HL-60/S4 (cell line): ENCODE results near the gene LAYN.

Source experiments
- in situ Hi-C: fragments of 300-500 bp; cut with MboI; formaldehyde crosslinking; loops from 2 replicates; pipeline ENCODE4 v1.14.3; 2022; ENCODE audit warnings: low sequenced_read_pairs

The LAYN gene

GRCh38 chr11:111540114-111540936 is at the start of gene LAYN:
Gene LAYN (plus strand): TSS chr11:111540720. CDS start chr11:111540844, 124 bp downstream.
- in situ Hi-C loops, result no loop called here

GRCh38 chr11:111494040-111494439 is 46.5 kb upstream of the LAYN start:
- in situ Hi-C loops, result no loop called here

- in situ Hi-C loops, result no loop called here
Measured at GRCh38 chr11:111499483-111499882, 41.0 kb upstream of the LAYN start.

- in situ Hi-C loops, result no loop called here
Measured at GRCh38 chr11:111500481-111500880, 40.0 kb upstream of the LAYN start.

GRCh38 chr11:111502611-111503010 is 37.9 kb upstream of the LAYN start:
- in situ Hi-C loops, result no loop called here

GRCh38 chr11:111510311-111510710 is 30.2 kb upstream of the LAYN start:
- in situ Hi-C loops, result no loop called here

- in situ Hi-C loops, result no loop called here
Measured at GRCh38 chr11:111512296-111513239, 28.0 kb upstream of the LAYN start, which contains the start of gene BTG4. Gene BTG4 (minus strand): TSS chr11:111512386. CDS start chr11:111498776, 13,610 bp downstream.

GRCh38 chr11:111513240-111513605 is 27.3 kb upstream of the LAYN start:
- in situ Hi-C loops, result no loop called here

- in situ Hi-C loops, result no loop called here
Measured at GRCh38 chr11:111514216-111515031, 26.1 kb upstream of the LAYN start, which contains the start of gene HOATZ. Gene HOATZ (plus strand): TSS chr11:111514778. CDS start chr11:111514785, 7 bp downstream.

- in situ Hi-C loops, result no loop called here
Measured at GRCh38 chr11:111515591-111515990, 24.9 kb upstream of the LAYN start.

GRCh38 chr11:111518668-111519067 is 21.9 kb upstream of the LAYN start:
- in situ Hi-C loops, result no loop called here

- in situ Hi-C loops, result no loop called here
Measured at GRCh38 chr11:111520560-111520959, 20.0 kb upstream of the LAYN start.

- in situ Hi-C loops, result no loop called here
Measured at GRCh38 chr11:111521135-111521534, 19.4 kb upstream of the LAYN start.

- in situ Hi-C loops, result no loop called here
Measured at GRCh38 chr11:111522426-111522825, 18.1 kb upstream of the LAYN start.

GRCh38 chr11:111523343-111523742 is 17.2 kb upstream of the LAYN start:
- in situ Hi-C loops, result no loop called here

GRCh38 chr11:111524056-111524455 is 16.5 kb upstream of the LAYN start:
- in situ Hi-C loops, result no loop called here

- in situ Hi-C loops, result no loop called here
Measured at GRCh38 chr11:111525456-111525855, 15.1 kb upstream of the LAYN start.

GRCh38 chr11:111526501-111526900 is 14.0 kb upstream of the LAYN start:
- in situ Hi-C loops, result no loop called here

GRCh38 chr11:111527279-111527678 is 13.2 kb upstream of the LAYN start:
- in situ Hi-C loops, result no loop called here

- in situ Hi-C loops, result no loop called here
Measured at GRCh38 chr11:111528557-111528956, 12.0 kb upstream of the LAYN start.

- in situ Hi-C loops, result no loop called here
Measured at GRCh38 chr11:111530091-111530490, 10.4 kb upstream of the LAYN start.
